NCI-H524 treated with DMSO at 0.1 percent for 48 hours (cell line): ENCODE data around the gene CLDN4.
"Not testable (repeated sequence)": the region's sequence is repeated elsewhere in the genome, so short reads cannot be mapped to it uniquely, and the experiment has no call there.

Source experiments
- DNase-seq: peaks from one replicate; lab custom pipeline; 2025; lab: John Stamatoyannopoulos, UW

The CLDN4 gene

GRCh38 chr7:73823873-73824592 is 6.8 kb upstream of the CLDN4 start:
- no peak for DNase-seq

- no peak for DNase-seq
These were observed 5.8 kb upstream of the CLDN4 start for GRCh38 chr7:73824986-73825385.

- peak; percentile 85 for DNase-seq
These were observed 3.2 kb upstream of the CLDN4 start for GRCh38 chr7:73827567-73828106.

- DNase-seq = peak; percentile 80
These were observed 2.5 kb upstream of the CLDN4 start for GRCh38 chr7:73828107-73828803.

- no peak for DNase-seq
These were observed 1.8 kb upstream of the CLDN4 start for GRCh38 chr7:73828972-73829371.

GRCh38 chr7:73829505-73829904 is 1.3 kb upstream of the CLDN4 start:
- no peak for DNase-seq

GRCh38 chr7:73829921-73830680 is 695 bp upstream of the CLDN4 start:
- DNase-seq = no peak

GRCh38 chr7:73831584-73831833 is 713 bp downstream of the CLDN4 start:
- DNase-seq = no peak

GRCh38 chr7:73831834-73832651 is 1.2 kb downstream of the CLDN4 start:
- no peak for DNase-seq

GRCh38 chr7:73832806-73833205 is 2.0 kb downstream of the CLDN4 start:
- no peak for DNase-seq

- no peak for DNase-seq
These were observed 2.6 kb downstream of the CLDN4 start for GRCh38 chr7:73833251-73833919.

GRCh38 chr7:73834626-73835191 is 3.9 kb downstream of the CLDN4 start:
- DNase-seq = no peak

GRCh38 chr7:73837167-73837566 is 6.4 kb downstream of the CLDN4 start:
- DNase-seq = not testable (repeated sequence)

GRCh38 chr7:73838642-73839041 is 7.8 kb downstream of the CLDN4 start:
- no peak for DNase-seq

GRCh38 chr7:73839290-73839689 is 8.5 kb downstream of the CLDN4 start:
- DNase-seq = no peak

- no peak for DNase-seq
These were observed 9.2 kb downstream of the CLDN4 start for GRCh38 chr7:73839743-73840714.

- DNase-seq = no peak
These were observed 10.1 kb downstream of the CLDN4 start for GRCh38 chr7:73840715-73841379.

GRCh38 chr7:73841689-73842066 is 10.9 kb downstream of the CLDN4 start:
- DNase-seq = no peak
